PC-9 (cell line): ENCODE results near the gene SNRNP35. TPM values are rescaled to one million over a fixed set of nuclear protein-coding genes. Genes with fewer than 3 reads are reported as not detected.
"Not testable (repeated sequence)": the region's sequence is repeated elsewhere in the genome, so short reads cannot be mapped to it uniquely, and the experiment has no call there.

Experiments used
- BruUV-seq: library from RNA; stranded (reverse); fragments of 400-500 nt; replicated peaks from 2 replicates; lab custom pipeline; 2021; lab: Mats Ljungman, UMichigan
- CTCF ChIA-PET: fragments of 300-600 bp; sonication (Branson Sonifier 250); formaldehyde crosslinking; loops from one replicate; lab custom pipeline; 2022; ENCODE audit warnings: antibody characterized with exemption; lab: Charles Lee
- POLR2A ChIA-PET: fragments of 300-600 bp; sonication (Branson Sonifier 250); formaldehyde crosslinking; loops from one replicate; lab custom pipeline; 2022; ENCODE audit warnings: antibody characterized with exemption; ENCODE audit not compliant: unreplicated experiment; lab: Charles Lee
- DNase-seq, 2 experiments: peaks; one replicate each; pipeline versions ENCODE4 v3.0.0 to v3.0.0-alpha.2; 2015 to 2022; ENCODE audit warnings: mixed read lengths in 1 of 2
- H2AFZ ChIP-seq: fragments of 200-600 bp; sonication (generic); 2 replicates; pipeline ENCODE4 v1.8.1; 2017; ENCODE audit warnings: antibody characterized with exemption
- H3F3A ChIP-seq: fragments of 200-600 bp; sonication (generic); 2 replicates; pipeline ENCODE4 v1.8.1; 2017; ENCODE audit warnings: antibody characterized with exemption, mild to moderate bottlenecking, low read depth; ENCODE audit not compliant: insufficient read depth
- H3K27ac ChIP-seq: fragments of 200-600 bp; sonication (generic); 2 replicates; pipeline ENCODE4 v1.6.1; 2016; ENCODE audit warnings: mixed run types
- H3K27me3 ChIP-seq: fragments of 200-600 bp; sonication (generic); 2 replicates; pipeline ENCODE4 v1.6.1; 2016; ENCODE audit warnings: low read depth, mixed run types; ENCODE audit not compliant: insufficient read depth
- H3K36me3 ChIP-seq: fragments of 200-600 bp; sonication (generic); 2 replicates; pipeline ENCODE4 v1.6.1; 2016; ENCODE audit warnings: low read depth, mixed run types
- H3K4me1 ChIP-seq: fragments of 200-600 bp; sonication (generic); replicated peaks from 2 replicates; pipeline ENCODE4 v1.6.1; 2016; ENCODE audit warnings: mixed run types; ENCODE audit not compliant: insufficient read depth
- H3K4me2 ChIP-seq: fragments of 200-600 bp; sonication (generic); 2 replicates; pipeline ENCODE4 v1.6.1; 2017; ENCODE audit warnings: mixed run types
- H3K4me3 ChIP-seq: fragments of 200-600 bp; sonication (generic); 2 replicates; pipeline ENCODE4 v1.6.1; 2016; ENCODE audit warnings: mixed run types
- H3K79me2 ChIP-seq: fragments of 200-600 bp; sonication (generic); 2 replicates; pipeline ENCODE4 v1.6.1; 2017; ENCODE audit warnings: low read depth, mixed run types
- H3K9me2 ChIP-seq: fragments of 200-600 bp; sonication (generic); 2 replicates; pipeline ENCODE4 v1.8.1; 2017; ENCODE audit warnings: mild to moderate bottlenecking; ENCODE audit not compliant: insufficient read depth
- H3K9me3 ChIP-seq: fragments of 200-600 bp; sonication (generic); 2 replicates; pipeline ENCODE4 v1.8.1; 2016; ENCODE audit warnings: low read depth; ENCODE audit not compliant: insufficient read depth
- H4K20me1 ChIP-seq: fragments of 200-600 bp; sonication (generic); 2 replicates; pipeline ENCODE4 v1.8.1; 2017; ENCODE audit not compliant: insufficient read depth
- CTCF ChIP-seq: fragments of 200-600 bp; sonication (generic); conservative IDR thresholded peaks from 2 replicates; pipeline ENCODE4 v1.6.1; 2017; ENCODE audit warnings: mixed run types, antibody characterized with exemption, mild to moderate bottlenecking, moderate library complexity
- EZH2 ChIP-seq: fragments of 200-600 bp; sonication (generic); IDR thresholded peaks from 2 replicates; pipeline ENCODE4 v1.8.0; 2017; ENCODE audit warnings: antibody characterized with exemption, low read depth
- intact Hi-C: fragments of 100-400 bp; cut with micrococcal nuclease; formaldehyde crosslinking; loops from one replicate; pipeline ENCODE4 v1.10.0; 2022; ENCODE audit not compliant: unreplicated experiment
- total RNA-seq: library from RNA; stranded (reverse); gene quantifications from 2 replicates; pipeline ENCODE4 v1.2.3, GENCODE V29; 2021

Gene SNRNP35
- total RNA-seq, 1 experiment from 2014 or later = 24.3 TPM

- BruUV-seq = no TSS peak
- ChIA-PET POLR2A (interaction anchor here (0.5 to 0.6 kb wide), 2 partner anchors 87 to 96 kb away, joined by 3 to 4 read pairs; partner anchors contain the start of gene KMT5A), CTCF (no interaction called here)
- Histone ChIP-seq H3K79me2 (no peaks in the 10 kb centered on the region), H3K9me2 (no peaks in the 10 kb centered on the region), H3F3A (no peaks in the 10 kb centered on the region; the same call in 1 of the 2 replicates), H3K4me3 (no peak overlapping the region), H4K20me1 (no peaks in the 10 kb centered on the region), H3K27ac (no peak overlapping the region), H3K4me2 (no peak overlapping the region), H3K36me3 (no peaks in the 10 kb centered on the region), H3K27me3 (no peaks in the 10 kb centered on the region), H2AFZ (no peak overlapping the region), H3K4me1 (no peaks in the 10 kb centered on the region), H3K9me3 (no peaks in the 10 kb centered on the region)
- TF ChIP-seq EZH2 = no peak
- no peak for TF ChIP-seq CTCF
- DNase-seq = no peak
- intact Hi-C loops = loop anchor here (10.0 kb wide), 1 partner anchor 55 kb away; the partner anchor contains the start of gene RILPL1
Measured at GRCh38 chr12:123479442-123480180, 21.7 kb downstream of the SNRNP35 start.

- H3K36me3 ChIP-seq, POLR2A ChIA-PET, H3K27ac ChIP-seq, H3F3A ChIP-seq, H3K9me2 ChIP-seq, H4K20me1 ChIP-seq, H3K79me2 ChIP-seq, H3K4me2 ChIP-seq, DNase-seq, H3K4me1 ChIP-seq, H3K9me3 ChIP-seq, BruUV-seq, H3K4me3 ChIP-seq, CTCF ChIA-PET, H2AFZ ChIP-seq, intact Hi-C loops, H3K27me3 ChIP-seq: not testable (repeated sequence)
Measured at GRCh38 chr12:123481251-123481650, 23.3 kb downstream of the SNRNP35 start.

- Histone ChIP-seq H3K27ac (no peak overlapping the region), H3K79me2 (no peaks in the 10 kb centered on the region), H3K4me3 (no peak overlapping the region), H3K27me3 (no peaks in the 10 kb centered on the region), H3K9me2 (no peaks in the 10 kb centered on the region), H3K36me3 (no peaks in the 10 kb centered on the region), H3K9me3 (no peaks in the 10 kb centered on the region), H3K4me2 (no peak overlapping the region), H2AFZ (no peak overlapping the region), H3K4me1 (no peaks in the 10 kb centered on the region), H3F3A (no peaks in the 10 kb centered on the region), H4K20me1 (no peaks in the 10 kb centered on the region)
- BruUV-seq = no TSS peak
- no peak for DNase-seq
- ChIA-PET CTCF (no interaction called here), POLR2A (interaction anchor here (0.6 kb wide), 1 partner anchor 45 kb away, joined by 3 read pairs; no protein-coding TSS in a partner anchor)
- intact Hi-C loops = no loop called here
- TF ChIP-seq CTCF (no peak), EZH2 (no peak)
Measured at GRCh38 chr12:123482876-123483275, 24.9 kb downstream of the SNRNP35 start.
